Stimulated activated CD4-positive, alpha-beta T cell treated with anti-CD3 and anti-CD28 coated beads, Interleukin-4, amount 100 ng/mL, for 24 hours (primary cell): ENCODE data around the gene MARK2.

Source experiments
- DNase-seq: peaks from one replicate; pipeline ENCODE4 v3.0.0-alpha.2; 2020

Gene MARK2

GRCh38 chr11:63831326-63831725 is 7.6 kb upstream of the MARK2 start:
- DNase-seq: no peak

- no peak for DNase-seq
Observed at GRCh38 chr11:63832336-63832735, 6.6 kb upstream of the MARK2 start.

GRCh38 chr11:63833048-63833447 is 5.9 kb upstream of the MARK2 start:
- no peak for DNase-seq

DNA sequence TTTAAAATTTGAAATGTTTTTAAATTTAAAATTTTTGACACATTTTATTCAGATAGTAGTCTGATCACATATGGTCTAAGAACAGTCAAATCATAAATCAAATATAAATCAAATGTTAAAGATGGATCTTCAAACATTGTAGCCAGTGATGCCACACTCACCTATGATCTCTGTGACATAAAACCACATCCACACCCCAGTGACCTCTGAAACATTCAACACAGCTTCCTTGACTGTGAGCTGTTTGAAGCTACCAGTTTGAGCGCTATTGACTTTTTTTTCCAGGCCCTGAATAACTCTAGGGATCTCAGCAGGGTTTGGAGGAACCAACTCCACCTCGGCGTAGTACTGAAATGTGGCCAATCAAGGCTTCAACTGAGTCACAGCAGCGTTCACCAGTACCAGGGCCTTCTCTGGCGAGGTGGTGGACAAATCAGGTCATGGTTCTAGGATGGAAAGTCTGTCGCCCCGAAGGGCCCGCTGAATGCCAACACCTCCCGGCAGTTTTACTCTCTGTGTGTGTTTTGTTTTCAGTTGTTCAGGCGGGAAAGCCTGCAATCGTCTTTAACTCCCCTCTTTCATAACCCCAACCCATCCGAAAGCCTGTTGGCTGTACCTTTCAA is 4.3 kb upstream of the MARK2 start:
- no peak for DNase-seq

- no peak for DNase-seq
Observed at GRCh38 chr11:63835158-63835545, 3.8 kb upstream of the MARK2 start.

- DNase-seq: peak; percentile 83
Observed at GRCh38 chr11:63837027-63837688, 1.8 kb upstream of the MARK2 start.

DNA sequence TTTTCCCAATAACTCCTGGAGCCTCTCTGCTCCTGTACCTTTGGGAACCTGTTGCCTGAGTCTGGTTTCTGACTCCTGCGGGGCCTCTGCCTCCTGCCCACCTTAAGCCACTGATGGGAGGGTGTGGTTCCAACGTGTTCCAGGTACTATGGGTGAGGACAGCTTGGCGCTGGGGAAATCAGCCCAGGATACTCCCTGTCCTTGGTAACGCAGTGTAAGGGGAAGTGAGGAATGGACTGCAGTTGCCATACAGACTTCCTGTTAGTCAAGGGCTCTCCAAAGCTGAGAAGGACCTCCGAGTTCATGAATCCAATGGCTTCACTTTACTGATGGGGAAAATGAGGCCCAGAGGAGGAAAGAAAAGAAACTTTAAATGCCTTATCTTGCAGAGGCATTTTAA is 1.2 kb upstream of the MARK2 start:
- DNase-seq: no peak

DNA sequence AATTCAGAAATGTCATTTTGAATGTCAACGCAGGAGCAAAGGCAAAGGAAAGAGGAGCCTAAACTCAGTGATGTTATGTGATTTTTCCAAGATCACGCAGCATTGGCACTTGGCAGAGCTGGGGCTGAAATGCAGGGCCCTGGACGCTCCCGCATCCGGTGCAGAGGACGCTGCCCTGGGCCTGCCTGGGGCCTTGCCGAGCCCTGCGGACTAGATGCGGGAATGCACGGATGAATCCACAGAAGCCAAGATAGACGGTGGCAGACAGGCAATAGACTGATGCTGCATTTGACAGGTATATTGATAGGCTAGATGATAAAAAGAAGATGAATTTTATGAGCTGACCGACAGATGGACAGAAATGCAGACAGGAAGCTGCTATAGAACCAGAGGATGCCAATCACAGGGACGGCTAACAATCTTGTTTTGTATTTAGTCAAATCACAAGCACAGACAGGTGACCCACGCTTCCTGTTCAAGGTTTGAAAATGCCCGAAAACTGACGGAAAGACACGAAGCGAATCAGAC is 696 bp upstream of the MARK2 start:
- DNase-seq: no peak

GRCh38 chr11:63839508-63840355 is 822 bp downstream of the MARK2 start:
- DNase-seq: peak; percentile 28

DNA sequence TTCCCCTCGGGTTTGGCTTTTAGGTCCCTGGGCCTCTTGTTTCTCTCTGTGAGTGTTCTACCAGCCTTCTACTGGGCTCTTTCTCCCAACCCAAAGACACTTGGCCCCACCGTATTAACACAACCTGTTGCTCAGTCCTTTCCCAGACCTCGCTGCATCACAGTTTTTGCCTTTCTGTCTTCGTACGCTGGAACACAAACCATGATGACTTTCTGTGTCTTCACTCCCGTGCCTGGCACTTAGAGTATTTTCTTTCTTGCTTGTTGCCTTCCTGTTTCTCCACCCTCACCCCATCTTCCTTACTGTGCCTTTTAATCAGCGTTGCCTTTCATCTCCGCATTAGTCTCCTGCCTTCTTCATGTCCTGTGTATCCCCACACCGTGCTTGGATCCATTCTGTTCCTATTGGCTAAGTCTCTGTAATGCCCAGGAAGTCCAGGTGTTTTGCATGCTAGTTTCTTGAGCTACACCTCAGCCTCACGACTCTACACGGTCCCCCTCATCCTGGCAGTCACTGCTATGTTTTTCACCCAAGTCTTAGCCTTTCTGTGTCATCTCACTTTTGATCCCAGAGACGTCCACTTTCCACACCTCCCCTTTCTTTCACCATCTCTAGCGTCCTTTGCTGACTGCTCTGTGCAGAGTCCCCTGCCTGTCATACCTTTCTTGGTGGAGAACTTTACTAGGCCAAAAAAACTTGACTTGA is 1.6 kb downstream of the MARK2 start:
- no peak for DNase-seq

GRCh38 chr11:63841554-63841953 is 2.6 kb downstream of the MARK2 start:
- no peak for DNase-seq

DNA sequence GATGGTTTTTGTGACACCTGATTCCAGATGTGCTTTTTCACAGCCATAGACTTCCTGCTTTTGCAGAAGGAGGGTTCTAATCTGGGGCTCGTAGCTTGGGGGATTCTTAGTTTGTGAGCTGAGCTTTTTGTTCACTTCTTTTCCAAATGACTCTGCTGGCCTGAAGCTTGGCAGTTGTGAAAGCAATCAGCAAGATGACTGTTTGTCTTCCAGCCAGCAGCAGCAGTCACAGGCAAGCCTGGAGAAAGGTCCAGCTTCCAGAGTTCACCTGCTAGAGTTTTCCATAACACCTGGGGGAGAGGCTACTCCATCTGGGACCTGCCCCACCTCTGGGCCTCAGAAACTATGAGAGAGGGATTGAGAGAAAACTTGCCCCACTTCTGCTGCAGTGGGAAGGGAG is 4.1 kb downstream of the MARK2 start:
- DNase-seq: no peak

DNA sequence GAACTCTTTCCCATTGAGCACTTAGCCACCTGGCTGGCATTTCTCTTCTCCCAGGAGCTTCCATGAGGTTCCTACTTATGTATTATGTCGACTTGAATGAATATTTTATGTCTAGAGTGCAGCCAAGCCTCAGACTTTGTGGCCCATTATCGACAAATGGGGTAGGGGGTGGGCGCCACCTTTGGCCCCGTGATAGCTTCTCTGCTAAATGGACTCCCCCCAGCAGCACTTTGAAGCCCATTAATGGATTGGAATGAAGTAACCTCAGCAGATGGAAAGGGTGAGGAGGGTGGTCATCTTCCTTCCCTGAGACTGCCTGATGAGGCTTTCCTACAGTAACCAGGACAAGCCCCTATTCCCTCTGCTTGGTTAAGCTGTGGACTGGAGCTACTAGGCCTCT is 5.9 kb downstream of the MARK2 start:
- no peak for DNase-seq

GRCh38 chr11:63845303-63845702 is 6.4 kb downstream of the MARK2 start:
- DNase-seq: no peak

DNA sequence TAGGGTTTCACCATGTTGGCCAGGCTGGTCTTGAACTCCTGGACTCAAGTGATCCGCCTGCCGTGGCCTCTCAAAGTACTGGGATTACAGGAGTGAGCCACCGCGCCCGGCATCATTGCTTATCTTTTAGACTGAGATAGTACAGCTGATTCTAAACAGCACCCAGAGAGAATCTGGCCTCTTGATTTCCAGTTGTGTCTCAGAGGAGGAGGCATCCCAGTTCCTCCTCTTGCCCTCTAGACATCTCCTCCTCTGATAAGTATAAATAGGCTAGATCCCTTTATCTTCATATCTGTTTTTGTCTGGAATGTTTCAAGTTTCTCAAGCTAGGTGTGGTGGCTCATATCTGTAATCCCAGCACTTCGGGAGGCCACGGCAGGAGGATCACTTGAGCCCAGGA is 7.0 kb downstream of the MARK2 start:
- no peak for DNase-seq

DNA sequence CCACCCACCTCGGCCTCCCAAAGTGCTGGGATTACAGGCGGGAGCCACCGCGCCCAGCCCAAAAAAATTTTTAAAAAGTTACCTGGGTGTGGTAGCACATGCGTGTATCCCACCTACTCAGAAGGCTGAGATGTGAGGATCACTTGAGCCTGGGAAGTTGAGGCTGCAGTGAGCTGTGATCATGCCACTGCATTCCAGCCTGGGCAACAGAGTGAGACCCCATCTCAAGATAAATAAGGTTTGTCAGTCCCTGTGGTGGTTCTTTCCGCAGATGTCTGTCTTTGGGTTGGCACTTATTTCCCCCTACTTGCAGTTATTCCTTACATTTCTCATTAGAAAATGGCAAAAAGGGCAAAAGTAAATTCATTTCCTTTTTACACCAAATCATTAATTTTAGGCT is 8.0 kb downstream of the MARK2 start:
- DNase-seq: no peak

DNA sequence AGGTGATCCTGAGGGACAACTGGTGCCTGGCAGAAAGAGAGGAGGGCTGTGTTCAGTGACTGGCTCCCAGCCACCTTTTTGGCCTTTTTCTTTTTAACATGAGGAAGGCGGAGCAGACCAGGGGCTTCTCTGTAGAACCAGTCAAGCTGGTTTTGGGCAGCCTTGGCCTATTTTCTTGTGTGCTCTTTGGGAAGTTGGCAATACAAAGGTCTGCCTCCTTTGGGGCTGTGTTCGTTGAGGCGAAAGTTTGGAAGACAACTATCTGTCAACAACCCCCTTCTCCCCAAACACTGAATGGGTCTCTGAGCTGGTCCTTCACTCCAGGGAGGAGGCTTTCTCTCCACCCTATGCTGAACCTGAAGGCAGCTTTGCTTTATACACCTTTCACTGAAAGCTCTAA is 8.5 kb downstream of the MARK2 start:
- no peak for DNase-seq

- DNase-seq: no peak
Observed at GRCh38 chr11:63849691-63850090, 10.8 kb downstream of the MARK2 start.

GRCh38 chr11:63850920-63851319 is 12.0 kb downstream of the MARK2 start:
- no peak for DNase-seq

DNA sequence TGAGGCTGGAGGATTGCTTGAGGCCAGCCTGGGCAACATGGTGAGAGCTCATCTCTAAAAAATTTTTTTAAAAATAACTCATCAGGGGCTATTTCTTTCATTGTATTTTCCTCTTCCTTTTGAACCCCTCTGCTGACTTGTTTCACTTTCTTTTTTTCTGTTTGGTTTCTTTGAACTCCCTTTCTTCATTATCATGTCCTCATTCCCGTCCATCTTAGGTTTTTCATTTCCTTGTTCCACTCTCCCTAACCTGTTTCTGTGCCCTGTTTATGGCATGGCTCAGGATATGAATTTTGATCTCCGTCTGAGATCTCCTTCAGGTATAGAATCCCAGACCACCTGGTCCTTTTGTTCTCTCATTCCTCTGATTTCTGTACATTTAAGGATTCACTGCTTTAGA is 12.5 kb downstream of the MARK2 start:
- no peak for DNase-seq

DNA sequence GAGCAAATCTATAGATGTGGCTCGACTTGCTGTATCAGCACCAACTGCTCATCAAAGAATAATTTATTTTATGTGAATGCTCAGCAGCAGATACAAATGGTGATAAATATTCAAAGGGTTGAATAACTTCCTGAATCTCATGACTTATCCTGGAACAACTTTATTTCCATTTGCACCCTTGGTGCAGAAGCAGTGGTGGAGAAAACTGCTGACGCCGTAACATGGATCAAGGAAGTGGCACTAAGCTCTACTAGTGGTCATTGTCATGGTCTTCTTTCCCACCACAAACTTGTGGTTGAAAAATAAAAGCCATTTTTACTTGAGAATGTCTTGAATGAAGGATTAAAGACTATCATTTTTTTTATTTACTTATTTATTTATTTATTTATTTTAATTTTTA is 14.6 kb downstream of the MARK2 start:
- no peak for DNase-seq

DNA sequence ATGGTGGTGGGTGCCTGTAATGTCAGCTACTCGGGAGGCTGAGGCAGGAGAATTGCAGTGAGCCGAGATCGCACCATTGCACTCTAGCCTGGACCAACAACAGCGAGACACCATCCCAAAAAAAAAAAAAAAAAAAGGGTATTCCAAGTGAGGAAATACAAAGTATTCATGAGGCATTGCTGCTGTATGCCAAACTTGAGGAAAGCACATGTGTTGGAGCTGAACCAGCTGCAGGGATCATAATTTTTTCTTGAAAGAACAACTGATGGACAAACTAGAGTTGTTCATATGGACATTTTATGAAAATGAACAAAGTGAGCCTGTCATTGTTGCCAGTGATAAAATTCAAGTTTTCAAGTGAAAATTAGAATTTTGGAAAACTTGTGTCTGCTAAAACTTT is 15.8 kb downstream of the MARK2 start:
- DNase-seq: no peak

GRCh38 chr11:63855975-63856374 is 17.1 kb downstream of the MARK2 start:
- DNase-seq: no peak
